NB4 (cell line): ENCODE results near the gene C6orf47.

ENCODE experiments used
- POLR2A ChIP-seq: IDR thresholded peaks from 2 replicates; pipeline ENCODE4 v1.6.1; 2011; ENCODE audit warnings: mild to moderate bottlenecking; ENCODE audit not compliant: insufficient read length; ENCODE audit errors: extremely low read depth
- TF ChIP-seq, protein P1 (sequence below): IDR thresholded peaks from one replicate; pipeline ENCODE4 v1.5.1; 2012; ENCODE audit warnings: low read depth, low read length
- TF ChIP-seq, protein P2 (sequence below): IDR thresholded peaks from 2 replicates; pipeline ENCODE4 v1.6.1; 2011; ENCODE audit warnings: low read depth, low read length

GRCh38 chr6:31655349-31656237 is 5.0 kb downstream of the C6orf47 start, which contains the start of gene APOM:
- TF ChIP-seq, protein P1, sequence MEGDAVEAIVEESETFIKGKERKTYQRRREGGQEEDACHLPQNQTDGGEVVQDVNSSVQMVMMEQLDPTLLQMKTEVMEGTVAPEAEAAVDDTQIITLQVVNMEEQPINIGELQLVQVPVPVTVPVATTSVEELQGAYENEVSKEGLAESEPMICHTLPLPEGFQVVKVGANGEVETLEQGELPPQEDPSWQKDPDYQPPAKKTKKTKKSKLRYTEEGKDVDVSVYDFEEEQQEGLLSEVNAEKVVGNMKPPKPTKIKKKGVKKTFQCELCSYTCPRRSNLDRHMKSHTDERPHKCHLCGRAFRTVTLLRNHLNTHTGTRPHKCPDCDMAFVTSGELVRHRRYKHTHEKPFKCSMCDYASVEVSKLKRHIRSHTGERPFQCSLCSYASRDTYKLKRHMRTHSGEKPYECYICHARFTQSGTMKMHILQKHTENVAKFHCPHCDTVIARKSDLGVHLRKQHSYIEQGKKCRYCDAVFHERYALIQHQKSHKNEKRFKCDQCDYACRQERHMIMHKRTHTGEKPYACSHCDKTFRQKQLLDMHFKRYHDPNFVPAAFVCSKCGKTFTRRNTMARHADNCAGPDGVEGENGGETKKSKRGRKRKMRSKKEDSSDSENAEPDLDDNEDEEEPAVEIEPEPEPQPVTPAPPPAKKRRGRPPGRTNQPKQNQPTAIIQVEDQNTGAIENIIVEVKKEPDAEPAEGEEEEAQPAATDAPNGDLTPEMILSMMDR: no peak
- TF ChIP-seq, protein P2, sequence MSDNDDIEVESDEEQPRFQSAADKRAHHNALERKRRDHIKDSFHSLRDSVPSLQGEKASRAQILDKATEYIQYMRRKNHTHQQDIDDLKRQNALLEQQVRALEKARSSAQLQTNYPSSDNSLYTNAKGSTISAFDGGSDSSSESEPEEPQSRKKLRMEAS: no peak
- TF ChIP-seq POLR2A: no peak
